ENCODE results near the gene ECD.

ECD gene

GRCh38 chr10:73096449-73097304 lies 71.1 kb downstream of the ECD start, which contains the start of gene P4HA1:
Gene P4HA1 (minus strand): TSS chr10:73096866. CDS start chr10:73074883, 21,983 bp downstream.
- H3K4me3 ChIP-seq (ENCODE audit: low read depth, low read length) = peak within 1 kb of the TSS; percentile 97
- in situ Hi-C loops (cut with HindIII; ENCODE audit: low sequenced_read_pairs) = no loop called here
- peak; percentile 84 for DNase-seq (ENCODE audit: low read depth)
- TF ChIP-seq CTCF (IDR thresholded peaks at IDR 0.05; ENCODE audit: low read depth, low read length, missing control alignments) = peak; percentile 65

GRCh38 chr10:73096041-73096448 lies 71.8 kb downstream of the ECD start:
- in situ Hi-C loops (cut with HindIII; ENCODE audit: low sequenced_read_pairs) = no loop called here
- H3K4me3 ChIP-seq (ENCODE audit: low read depth, low read length) = peak overlapping the region; percentile 97
- TF ChIP-seq CTCF (IDR thresholded peaks at IDR 0.05; ENCODE audit: low read depth, low read length, missing control alignments) = no peak
- no peak for DNase-seq (ENCODE audit: low read depth)

- in situ Hi-C loops (cut with HindIII; ENCODE audit: low sequenced_read_pairs) = no loop called here
- no peak for TF ChIP-seq CTCF (IDR thresholded peaks at IDR 0.05; ENCODE audit: low read depth, low read length, missing control alignments)
- peak overlapping the region; percentile 97 for H3K4me3 ChIP-seq (ENCODE audit: low read depth, low read length)
- peak; percentile 64 for DNase-seq (ENCODE audit: low read depth)
Measured at GRCh38 chr10:73095481-73096021, 72.3 kb downstream of the ECD start.

- no peak for DNase-seq (ENCODE audit: low read depth)
- in situ Hi-C loops (cut with HindIII; ENCODE audit: low sequenced_read_pairs) = no loop called here
- H3K4me3 ChIP-seq (ENCODE audit: low read depth, low read length) = peak overlapping the region; percentile 97
- no peak for TF ChIP-seq CTCF (IDR thresholded peaks at IDR 0.05; ENCODE audit: low read depth, low read length, missing control alignments)
Measured at GRCh38 chr10:73094986-73095480, 72.8 kb downstream of the ECD start.

GRCh38 chr10:73093922-73094850 lies 73.6 kb downstream of the ECD start:
- DNase-seq (ENCODE audit: low read depth) = no peak
- in situ Hi-C loops (cut with HindIII; ENCODE audit: low sequenced_read_pairs) = no loop called here
- no peak for TF ChIP-seq CTCF (IDR thresholded peaks at IDR 0.05; ENCODE audit: low read depth, low read length, missing control alignments)
- H3K4me3 ChIP-seq (ENCODE audit: low read depth, low read length) = peak overlapping the region; percentile 97

GRCh38 chr10:73092830-73093229 lies 75.0 kb downstream of the ECD start:
- in situ Hi-C loops (cut with HindIII; ENCODE audit: low sequenced_read_pairs) = no loop called here
- no peak overlapping the region for H3K4me3 ChIP-seq (ENCODE audit: low read depth, low read length)
- no peak for DNase-seq (ENCODE audit: low read depth)
- TF ChIP-seq CTCF (IDR thresholded peaks at IDR 0.05; ENCODE audit: low read depth, low read length, missing control alignments) = no peak
